Prostate gland (tissue), 2 donors: ENCODE data around the gene TMEM38A.

Source experiments
- POLR2AphosphoS5 ChIP-seq: sonication (generic); formaldehyde crosslinking; IDR thresholded peaks from one replicate; pipeline ENCODE4 v1.6.1; 2017; ENCODE audit warnings: antibody characterized with exemption
- TF ChIP-seq, protein P1 (sequence below), 4 experiments: fragments of 200-600 bp in 2 of 4; fragments of 450-650 bp in 2 of 4; sonication (generic) in 2 of 4; IDR thresholded peaks; 1 replicate in 3 of 4; 2 replicates in 1 of 4; pipeline ENCODE4 v1.5.1; 2016 to 2019; ENCODE audit warnings: antibody characterized with exemption in 4 of 4, mild to moderate bottlenecking in 2 of 4, moderate library complexity in 2 of 4

DNA sequence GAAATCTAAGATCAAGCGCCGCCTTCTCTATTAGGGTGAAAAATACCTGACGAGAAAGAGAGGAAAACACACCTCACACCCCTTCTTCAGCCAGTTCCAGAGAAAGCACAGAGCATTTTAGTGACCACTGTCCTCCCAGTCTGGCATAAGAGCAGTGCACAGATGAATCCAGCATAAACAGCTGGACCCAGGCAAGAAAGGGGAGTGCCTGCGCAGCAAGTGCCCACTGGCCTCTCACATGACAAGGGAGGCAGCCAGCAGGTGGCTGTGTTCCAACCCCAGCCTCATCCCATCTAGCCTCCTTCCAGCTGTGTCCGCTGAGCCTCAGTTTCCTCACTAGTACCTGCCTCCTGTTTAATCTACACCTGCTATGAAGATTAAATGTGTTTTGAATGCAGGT lies 40.9 kb upstream of the TMEM38A start:
- TF ChIP-seq, protein P1, sequence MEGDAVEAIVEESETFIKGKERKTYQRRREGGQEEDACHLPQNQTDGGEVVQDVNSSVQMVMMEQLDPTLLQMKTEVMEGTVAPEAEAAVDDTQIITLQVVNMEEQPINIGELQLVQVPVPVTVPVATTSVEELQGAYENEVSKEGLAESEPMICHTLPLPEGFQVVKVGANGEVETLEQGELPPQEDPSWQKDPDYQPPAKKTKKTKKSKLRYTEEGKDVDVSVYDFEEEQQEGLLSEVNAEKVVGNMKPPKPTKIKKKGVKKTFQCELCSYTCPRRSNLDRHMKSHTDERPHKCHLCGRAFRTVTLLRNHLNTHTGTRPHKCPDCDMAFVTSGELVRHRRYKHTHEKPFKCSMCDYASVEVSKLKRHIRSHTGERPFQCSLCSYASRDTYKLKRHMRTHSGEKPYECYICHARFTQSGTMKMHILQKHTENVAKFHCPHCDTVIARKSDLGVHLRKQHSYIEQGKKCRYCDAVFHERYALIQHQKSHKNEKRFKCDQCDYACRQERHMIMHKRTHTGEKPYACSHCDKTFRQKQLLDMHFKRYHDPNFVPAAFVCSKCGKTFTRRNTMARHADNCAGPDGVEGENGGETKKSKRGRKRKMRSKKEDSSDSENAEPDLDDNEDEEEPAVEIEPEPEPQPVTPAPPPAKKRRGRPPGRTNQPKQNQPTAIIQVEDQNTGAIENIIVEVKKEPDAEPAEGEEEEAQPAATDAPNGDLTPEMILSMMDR (IDR thresholded peaks at IDR 0.05): no peak
- TF ChIP-seq POLR2AphosphoS5: no peak
